Uterus (tissue), 2 donors: ENCODE measurements around the gene MMEL1.

Source experiments
- CTCF ChIP-seq, 4 experiments: fragments of 200-600 bp in 2 of 4; fragments of 450-650 bp in 2 of 4; sonication (generic) in 2 of 4; IDR thresholded peaks; one replicate each; pipeline ENCODE4 v1.5.1; 2016 to 2019; ENCODE audit warnings: antibody characterized with exemption in 4 of 4, mild to moderate bottlenecking in 2 of 4, moderate library complexity in 1 of 4
- POLR2A ChIP-seq, 2 donors: fragments of 450-650 bp; IDR thresholded peaks; one replicate each; pipeline ENCODE4 v1.6.1; 2016; ENCODE audit warnings: antibody characterized with exemption in 2 of 2, mild to moderate bottlenecking in 1 of 2, moderate library complexity in 1 of 2

GRCh38 chr1:2583871-2584351, 48.9 kb downstream of the MMEL1 start:
- no peak for TF ChIP-seq CTCF (IDR thresholded peaks at IDR 0.05)
- peak in 1 of 2 donors; percentile 6 for TF ChIP-seq POLR2A (IDR thresholded peaks at IDR 0.05)
